HepG2 (cell line): ENCODE measurements around the gene COMT. TPM values are rescaled to one million over a fixed set of nuclear protein-coding genes. Genes with fewer than 3 reads are reported as not detected.

Source experiments
- ATAC-seq: fragments of 200-7000 bp; cut with Tn5 transposase; 3 replicates; pipeline ENCODE4 v1.9.1; 2020; ENCODE audit warnings: mild to moderate bottlenecking, moderate library complexity
- BruUV-seq: library from RNA; stranded (reverse); fragments of 400-500 nt; replicated peaks from 2 replicates; lab custom pipeline; 2021; lab: Mats Ljungman, UMichigan
- CTCF ChIA-PET: fragments of 300-600 bp; formaldehyde crosslinking; extraction: SDS; loops from one replicate; lab custom pipeline; 2021; ENCODE audit warnings: low total read pairs, inconsistent platforms, low intra/inter-chr PET ratio; lab: Yijun Ruan, JAX
- POLR2A ChIA-PET: fragments of 350-600 bp; sonication (Branson Sonifier 250); formaldehyde crosslinking; loops from one replicate; lab custom pipeline; 2020; ENCODE audit warnings: antibody characterized with exemption, inconsistent platforms; lab: Yijun Ruan, JAX
- DNase-seq: peaks from one replicate; pipeline ENCODE4 v3.0.0-alpha.2; 2015; ENCODE audit warnings: low spot score
- FAIRE-seq: peaks from 3 replicates; lab custom pipeline; 2011; peaks lifted over from hg19 to GRCh38; lab: Jason Lieb, UNC
- H2AFZ ChIP-seq: one replicate; pipeline ENCODE4 v1.6.1; 2011; ENCODE audit warnings: low read length, inconsistent platforms
- H3K27ac ChIP-seq: fragments of 300-600 bp; 3 replicates; pipeline ENCODE4 v1.8.0; 2011; ENCODE audit warnings: mixed run types, mild to moderate bottlenecking, mixed read lengths, low read length, inconsistent platforms; ENCODE audit not compliant: insufficient read depth; ENCODE audit errors: extremely low read length
- H3K27me3 ChIP-seq, 2 experiments: fragments of 200-600 bp in 1 of 2; 2 replicates in 1 of 2; 3 replicates in 1 of 2; pipeline versions ENCODE4 v1.6.0 to v1.8.0; 2011; ENCODE audit warnings: low read length in 2 of 2, mild to moderate bottlenecking in 2 of 2, moderate library complexity in 2 of 2, inconsistent platforms in 1 of 2; ENCODE audit not compliant: insufficient read depth in 2 of 2, control insufficient read depth in 1 of 2
- H3K36me3 ChIP-seq, 2 experiments: fragments of 200-600 bp in 1 of 2; replicated peaks in 1 of 2; 2 replicates in 1 of 2; 3 replicates in 1 of 2; pipeline versions ENCODE4 v1.5.1 to v1.8.0; 2011; ENCODE audit warnings: low read length in 2 of 2, inconsistent platforms in 1 of 2; ENCODE audit not compliant: insufficient read depth in 2 of 2, control insufficient read depth in 1 of 2
- H3K4me1 ChIP-seq: 2 replicates; pipeline ENCODE4 v1.5.1; 2012; ENCODE audit warnings: low read length, inconsistent platforms; ENCODE audit not compliant: insufficient read depth
- H3K4me2 ChIP-seq: 2 replicates; pipeline ENCODE4 v1.6.0; 2011; ENCODE audit warnings: low read depth, low read length, inconsistent platforms
- H3K4me3 ChIP-seq, 3 experiments: fragments of 200-600 bp in 1 of 3; sonication (generic), shearing (Covaris generic) in 1 of 3; replicated peaks in 1 of 3; 2 replicates each; pipeline ENCODE4 v1.5.1; 2011 to 2016; ENCODE audit warnings: low read length in 3 of 3, inconsistent platforms in 2 of 3, low read depth in 2 of 3, mild to moderate bottlenecking in 2 of 3, control low read depth in 1 of 3, mixed read lengths in 1 of 3; ENCODE audit not compliant: insufficient read depth in 1 of 3
- H3K79me2 ChIP-seq: one replicate; pipeline ENCODE4 v1.6.1; 2011; ENCODE audit warnings: low read length, inconsistent platforms; ENCODE audit not compliant: insufficient read depth
- H3K9ac ChIP-seq: 2 replicates; pipeline ENCODE4 v1.6.0; 2011; ENCODE audit warnings: mild to moderate bottlenecking, low read depth, low read length, inconsistent platforms; ENCODE audit not compliant: insufficient read depth
- H3K9me3 ChIP-seq: 2 replicates; pipeline ENCODE4 v1.5.1; 2012; ENCODE audit warnings: mild to moderate bottlenecking, low read length
- H4K20me1 ChIP-seq: 2 replicates; pipeline ENCODE4 v1.6.0; 2011; ENCODE audit warnings: inconsistent platforms, mild to moderate bottlenecking, low read length, moderate library complexity; ENCODE audit not compliant: insufficient read depth
- CREB1 ChIP-seq, 2 experiments: fragments of 450-650 bp in 1 of 2; IDR thresholded peaks; 2 replicates each; pipeline ENCODE4 v1.6.1; 2016 to 2017; ENCODE audit warnings: control low read depth in 1 of 2, mild to moderate bottlenecking in 1 of 2, missing compliant biosample characterization in 1 of 2, missing genetic modification characterization in 1 of 2
- HNRNPL ChIP-seq: fragments of 200-400 bp; formaldehyde crosslinking; IDR thresholded peaks from 2 replicates; pipeline ENCODE4 v1.6.1; 2017; ENCODE audit warnings: mild to moderate bottlenecking, low read depth, low read length
- KAT7 ChIP-seq: IDR thresholded peaks from 2 replicates; pipeline ENCODE4 v1.6.1; 2018; ENCODE audit warnings: borderline replicate concordance, missing compliant biosample characterization
- MLLT10 ChIP-seq: sonication (generic); formaldehyde crosslinking; IDR thresholded peaks from 2 replicates; pipeline ENCODE4 v1.4.0; 2020; ENCODE audit warnings: missing genetic modification reagents
- SCMH1 ChIP-seq: sonication (generic); formaldehyde crosslinking; IDR thresholded peaks from 2 replicates; pipeline ENCODE4 v1.9.0; 2021; ENCODE audit warnings: missing genetic modification reagents, mild to moderate bottlenecking, borderline replicate concordance
- SIN3A ChIP-seq: IDR thresholded peaks from 2 replicates; pipeline ENCODE4 v1.6.1; 2011; ENCODE audit warnings: low read depth, mild to moderate bottlenecking, control low read depth, low read length, borderline replicate concordance
- SOX6 ChIP-seq, 2 experiments: fragments of 450-650 bp in 1 of 2; sonication (generic) in 1 of 2; formaldehyde crosslinking in 1 of 2; IDR thresholded peaks; 2 replicates each; pipeline versions ENCODE4 v1.4.0 to v1.6.1; 2017 to 2020; ENCODE audit warnings: antibody characterized with exemption in 1 of 2, mild to moderate bottlenecking in 1 of 2, missing genetic modification reagents in 1 of 2
- XBP1 ChIP-seq: sonication (generic); formaldehyde crosslinking; IDR thresholded peaks from 2 replicates; pipeline ENCODE4 v1.5.0; 2020; ENCODE audit warnings: missing genetic modification reagents
- ZFP37 ChIP-seq: sonication (generic); formaldehyde crosslinking; IDR thresholded peaks from 2 replicates; pipeline ENCODE4 v1.4.0; 2020; ENCODE audit warnings: missing genetic modification reagents, borderline replicate concordance
- ZFX ChIP-seq: sonication (generic); formaldehyde crosslinking; IDR thresholded peaks from 2 replicates; pipeline ENCODE4 v1.4.0; 2020; ENCODE audit warnings: mild to moderate bottlenecking, low read depth, missing genetic modification reagents, moderate library complexity
- ZMYM3 ChIP-seq: sonication (generic); formaldehyde crosslinking; IDR thresholded peaks from 2 replicates; pipeline ENCODE4 v1.5.1; 2020; ENCODE audit warnings: mild to moderate bottlenecking, missing genetic modification reagents
- ZNF644 ChIP-seq: IDR thresholded peaks from 2 replicates; pipeline ENCODE4 v1.6.1; 2016; ENCODE audit warnings: low read depth
- ZNF761 ChIP-seq: sonication (generic); formaldehyde crosslinking; conservative IDR thresholded peaks from 2 replicates; pipeline ENCODE4 v1.4.0; 2020; ENCODE audit warnings: mild to moderate bottlenecking, missing genetic modification reagents
- ZNF780A ChIP-seq: sonication (generic); formaldehyde crosslinking; IDR thresholded peaks from 2 replicates; pipeline ENCODE4 v1.8.0; 2022; ENCODE audit warnings: mild to moderate bottlenecking, missing genetic modification reagents, moderate library complexity
- WGBS: methylation state at CpG from one replicate; pipeline ENCODE4 v1.1.6; 2017; ENCODE audit warnings: low lambda C conversion rate; 5-methylcytosine and 5-hydroxymethylcytosine counted together
- in situ Hi-C: cut with HindIII; loops from 2 replicates; pipeline ENCODE4 v1.10.0; 2017; ENCODE audit warnings: low pct_unique_long_range_greater_than_20kb; ENCODE audit not compliant: extremely low pct_ligation_motif_present
- intact Hi-C: fragments of 100-400 bp; cut with micrococcal nuclease; formaldehyde crosslinking; loops from one replicate; pipeline ENCODE4 v1.10.0; 2022; ENCODE audit not compliant: unreplicated experiment
- polyA plus RNA-seq, 8 experiments: library from polyadenylated mRNA; depleted of rRNA in 3 of 8; stranded (reverse) in 7 of 8; unstranded in 1 of 8; fragments of >200 nt; fragmentation: Illumina TruSeq in 4 of 8; extraction: Trizol in 4 of 8; gene quantifications; 2 replicates each; pipeline versions ENCODE4 v1.2.1 to v1.2.3, GENCODE V29; 2011 to 2016; ENCODE audit warnings: low read depth in 4 of 8, missing spikeins in 1 of 8, mixed read lengths in 1 of 8; ENCODE audit not compliant: insufficient read depth in 1 of 8
- total RNA-seq, 5 experiments: library from RNA; depleted of rRNA; stranded (reverse); fragments of >200 nt; fragmentation: Illumina TruSeq; extraction: Trizol; gene quantifications; 2 replicates each; pipeline ENCODE4 v1.2.3, GENCODE V29; 2016; ENCODE audit warnings: low read depth in 1 of 5

The COMT gene
- total and polyA plus RNA-seq, 2 of the 13 experiments (the other 11 are each of a cell fraction or from before 2014, with no cell fraction given), result 156 to 162 TPM

DNA sequence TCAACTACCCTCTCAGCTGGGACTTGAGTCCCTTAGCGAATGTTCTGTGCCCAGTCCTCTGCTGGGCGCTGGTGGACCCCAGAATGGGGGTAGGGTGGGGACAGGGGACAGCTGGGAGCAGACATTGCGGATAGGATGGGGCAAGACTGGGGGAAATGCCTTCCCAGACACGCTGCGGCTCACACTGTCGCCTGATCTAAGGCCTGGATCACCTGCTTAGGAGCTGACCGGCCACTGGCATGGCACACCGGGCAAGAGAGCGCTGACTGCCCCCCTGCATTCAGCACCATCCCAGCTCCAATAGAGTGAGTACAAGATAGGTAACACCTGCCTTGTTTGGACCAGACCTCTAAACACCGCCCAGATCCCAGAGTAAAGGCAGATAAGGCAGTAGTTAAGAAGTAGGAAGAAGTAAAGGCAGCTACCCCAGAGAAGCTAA is 73.6 kb downstream of the COMT start:
- TSS peak; percentile 49 for BruUV-seq
- Histone ChIP-seq H3K4me1 (peaks cover 68% of the 10 kb centered on the region), H3K9me3 (no peaks in the 10 kb centered on the region), H3K4me2 (peak overlapping the region; percentile 95), H3K4me3 (peak overlapping the region; percentile 67 to 81 (median 81)), H3K36me3 (no peaks in the 10 kb centered on the region), H4K20me1 (no peaks in the 10 kb centered on the region), H3K27ac (no peak overlapping the region), H3K9ac (peak overlapping the region; percentile 70; the same call in 1 of the 2 replicates), H3K79me2 (peaks cover 6% of the 10 kb centered on the region), H3K27me3 (peaks cover 0 to 5% of the 10 kb centered on the region in 2 experiments; a peak in 2 of 5 replicates), H2AFZ (no peak overlapping the region)
- intact Hi-C loops (loop anchor here (10.0 kb wide), 1 partner anchor 60 kb away; no protein-coding TSS in a partner anchor), in situ Hi-C loops (no loop called here)
- WGBS, result 79% methylated on average over 8 of the region's 10 CpGs
- no peak for TF ChIP-seq ZFX (CRISPR knock-in tag)
- no peak for TF ChIP-seq KAT7 (CRISPR knock-in tag)
- no peak for TF ChIP-seq CREB1 (IDR thresholded peaks at IDR 0.05)
- no peak for TF ChIP-seq CREB1 (CRISPR knock-in tag; IDR thresholded peaks at IDR 0.05)
- no peak for TF ChIP-seq HNRNPL
- no peak for TF ChIP-seq ZNF780A (CRISPR knock-in tag)
- TF ChIP-seq MLLT10 (CRISPR knock-in tag), result no peak
- TF ChIP-seq ZMYM3 (CRISPR knock-in tag), result no peak
- no peak for TF ChIP-seq SOX6 (IDR thresholded peaks at IDR 0.05)
- TF ChIP-seq SOX6 (CRISPR knock-in tag; IDR thresholded peaks at IDR 0.05), result no peak
- TF ChIP-seq ZNF644 (CRISPR knock-in tag), result no peak
- no peak for TF ChIP-seq ZNF761 (CRISPR knock-in tag)
- no peak for TF ChIP-seq XBP1 (CRISPR knock-in tag)
- TF ChIP-seq SCMH1 (CRISPR knock-in tag), result no peak
- no peak for TF ChIP-seq SIN3A
- no peak for TF ChIP-seq ZFP37 (CRISPR knock-in tag)
- FAIRE-seq (no peak), ATAC-seq (no peak), DNase-seq (no peak)
- ChIA-PET CTCF (no interaction called here), POLR2A (interaction anchor here (0.8 to 2.2 kb wide), 3 partner anchors 45 to 52 kb away, joined by 4 to 7 read pairs (median 6); no protein-coding TSS in a partner anchor)
